ENCODE data around the gene ARFGAP1. TPM values are rescaled to one million over a fixed set of nuclear protein-coding genes. Genes with fewer than 3 reads are reported as not detected.

ARFGAP1 gene
- total and polyA plus RNA-seq, 2 experiments from 2014 or later: 41.5 to 95.5 TPM

GRCh38 chr20:63278661-63279060 is 6.0 kb downstream of the ARFGAP1 start:
- Histone ChIP-seq H3K9me2 (ENCODE audit: insufficient read depth) (no peaks in the 10 kb centered on the region), H3K27me3 (ENCODE audit: insufficient read depth) (no peaks in the 10 kb centered on the region), H3F3A (replicated peaks; ENCODE audit: low read depth) (0 out of 2 replicates have a peak, but pooled peaks cover 3% of the 10 kb centered on the region), H3K4me1 (ENCODE audit: insufficient read depth) (0 out of 2 replicates have a peak, but pooled peaks cover 3% of the 10 kb centered on the region), H2AFZ (no peak overlapping the region), H3K27ac (ENCODE audit: low read depth) (no peak overlapping the region), H3K36me3 (ENCODE audit: insufficient read depth) (peaks cover 9% of the 10 kb centered on the region; the same call in 1 of the 2 replicates), H4K20me1 (replicated peaks; ENCODE audit: insufficient read depth) (peaks cover 20% of the 10 kb centered on the region), H3K4me2 (no peak overlapping the region), H3K4me3 (no peak overlapping the region), H3K79me2 (replicated peaks; ENCODE audit: insufficient read depth) (peaks cover 33% of the 10 kb centered on the region)
- Mint-ChIP-seq H3K4me3 (no peak overlapping the region), H3K4me1 (peaks cover 3% of the 10 kb centered on the region), H3K27me3 (ENCODE audit: insufficient read depth, low read depth, poor library complexity) (peaks cover 5% of the 10 kb centered on the region), H3K36me3 (ENCODE audit: low read depth) (peaks cover 32% of the 10 kb centered on the region), H3K27ac (no peak overlapping the region), H3K9me3 (no peaks in the 10 kb centered on the region)
- DNase-seq (ENCODE audit: low spot score) (no peak), ATAC-seq (no peak)
- TF ChIP-seq REST (IDR thresholded peaks at IDR 0.05; ENCODE audit: unreplicated experiment): no peak

GRCh38 chr20:63279931-63280330 is 7.3 kb downstream of the ARFGAP1 start:
- H2AFZ ChIP-seq: no peak overlapping the region
- peaks cover 9% of the 10 kb centered on the region; the same call in 1 of the 2 replicates for H3K36me3 ChIP-seq (ENCODE audit: insufficient read depth)
- Mint-ChIP-seq H3K4me3 (no peak overlapping the region), H3K9me3 (no peaks in the 10 kb centered on the region), H3K36me3 (ENCODE audit: low read depth) (peaks cover 35% of the 10 kb centered on the region), H3K4me1 (no peaks in the 10 kb centered on the region; the same call in 2 of the 3 replicates), H3K27me3 (ENCODE audit: insufficient read depth, low read depth, poor library complexity) (peaks cover 4% of the 10 kb centered on the region), H3K27ac (no peak overlapping the region)
- H4K20me1 ChIP-seq (replicated peaks; ENCODE audit: insufficient read depth): peaks cover 13% of the 10 kb centered on the region
- H3K9me2 ChIP-seq (ENCODE audit: insufficient read depth): no peaks in the 10 kb centered on the region
- no peaks in the 10 kb centered on the region for H3K4me1 ChIP-seq (ENCODE audit: insufficient read depth)
- no peak for DNase-seq (ENCODE audit: low spot score)
- 0 out of 2 replicates have a peak, but pooled peaks cover 3% of the 10 kb centered on the region for H3F3A ChIP-seq (replicated peaks; ENCODE audit: low read depth)
- no peak overlapping the region for H3K4me2 ChIP-seq
- no peak for ATAC-seq
- no peaks in the 10 kb centered on the region for H3K27me3 ChIP-seq (ENCODE audit: insufficient read depth)
- no peak overlapping the region for H3K27ac ChIP-seq (ENCODE audit: low read depth)
- no peak for TF ChIP-seq ZNF331 (CRISPR knock-in tag; IDR thresholded peaks at IDR 0.05; ENCODE audit: low read depth)
- TF ChIP-seq EZH2phosphoT487 (IDR thresholded peaks at IDR 0.05; ENCODE audit: unreplicated experiment): no peak
- TF ChIP-seq NANOG (IDR thresholded peaks at IDR 0.05; ENCODE audit: borderline replicate concordance): no peak
- no peak for TF ChIP-seq STAT1 (IDR thresholded peaks at IDR 0.05; ENCODE audit: unreplicated experiment)
- no peak for TF ChIP-seq EZH2 (IDR thresholded peaks at IDR 0.05; ENCODE audit: low read depth, unreplicated experiment)
- TF ChIP-seq CREB1 (CRISPR knock-in tag; IDR thresholded peaks at IDR 0.05; ENCODE audit: low read depth): no peak
- no peak for TF ChIP-seq ETS1 (IDR thresholded peaks at IDR 0.05)
- TF ChIP-seq POLR2AphosphoS5 (IDR thresholded peaks at IDR 0.05; ENCODE audit: low read depth): no peak
- H3K4me3 ChIP-seq: no peak overlapping the region
- H3K79me2 ChIP-seq (replicated peaks; ENCODE audit: insufficient read depth): peaks cover 20% of the 10 kb centered on the region
